ENCODE data around the gene FAM98C. TPM values are rescaled to one million over a fixed set of nuclear protein-coding genes. Genes with fewer than 3 reads are reported as not detected.

FAM98C gene
- 10 to 100 TPM; 16.0 to 75.4 (median 24.2) TPM for total RNA-seq

DNA sequence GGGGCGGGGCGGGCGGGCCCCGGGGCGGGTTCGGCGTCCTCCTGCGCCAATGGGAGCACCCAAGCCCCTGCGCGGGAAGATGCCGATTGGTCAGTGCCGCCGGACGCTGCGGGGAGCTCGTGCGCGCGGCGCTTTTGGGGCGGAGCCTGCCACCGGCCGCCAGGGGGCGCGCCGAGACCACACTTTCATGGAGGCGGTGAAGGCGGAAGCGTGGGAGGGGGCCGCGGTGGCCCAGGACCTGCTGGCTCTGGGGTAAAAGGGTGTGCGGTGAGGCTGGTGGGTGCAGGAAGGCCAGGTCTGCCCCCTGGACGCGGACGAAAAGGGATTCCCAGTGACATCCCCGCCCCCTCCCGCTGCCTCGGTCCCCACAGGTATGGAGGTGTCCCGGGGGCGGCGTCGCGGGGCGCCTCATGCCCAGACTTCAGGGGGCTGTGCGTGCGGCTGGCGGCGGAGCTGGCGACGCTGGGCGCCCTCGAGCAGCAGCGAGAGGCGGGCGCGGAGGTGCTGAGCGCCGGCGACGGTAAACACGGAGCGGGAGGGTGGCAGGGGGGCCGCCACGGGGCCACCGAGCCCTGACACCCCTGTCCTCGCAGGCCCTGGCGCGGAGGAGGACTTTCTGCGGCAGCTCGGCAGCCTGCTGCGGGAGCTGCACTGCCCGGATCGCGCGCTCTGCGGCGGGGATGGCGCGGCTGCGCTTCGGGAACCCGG lies at the start of gene FAM98C:
Gene FAM98C (plus strand): TSS at position 127 of the 708 bp plus-strand sequence. CDS start 61 bp downstream, at position 188.
- Histone ChIP-seq H3K36me3 (peaks cover 0 to 34% (median 10%) of the 10 kb centered on the region in 4 donors), H3K27me3 (peaks cover 0 to 10% (median 0%) of the 10 kb centered on the region in 4 donors), H3K4me3 (peak within 1 kb of the TSS; percentile 72 to 98 (median 84)), H3K9me3 (no peaks in the 10 kb centered on the region), H3K27ac (peak within 1 kb of the TSS; percentile 75 to 95 (median 87)), H3K4me1 (peaks cover 8 to 17% (median 12%) of the 10 kb centered on the region in 4 donors)
- peak; percentile 97 to 99 for ATAC-seq (ENCODE audit: low FRiP score in 2 of 2)
- TF ChIP-seq EP300 (IDR thresholded peaks at IDR 0.05) (no peak), POLR2AphosphoS5 (IDR thresholded peaks at IDR 0.05) (peak; percentile 33 to 53), POLR2A (IDR thresholded peaks at IDR 0.05) (peak in 1 of 4 donors; percentile 65)
- TF ChIP-seq, protein P1, sequence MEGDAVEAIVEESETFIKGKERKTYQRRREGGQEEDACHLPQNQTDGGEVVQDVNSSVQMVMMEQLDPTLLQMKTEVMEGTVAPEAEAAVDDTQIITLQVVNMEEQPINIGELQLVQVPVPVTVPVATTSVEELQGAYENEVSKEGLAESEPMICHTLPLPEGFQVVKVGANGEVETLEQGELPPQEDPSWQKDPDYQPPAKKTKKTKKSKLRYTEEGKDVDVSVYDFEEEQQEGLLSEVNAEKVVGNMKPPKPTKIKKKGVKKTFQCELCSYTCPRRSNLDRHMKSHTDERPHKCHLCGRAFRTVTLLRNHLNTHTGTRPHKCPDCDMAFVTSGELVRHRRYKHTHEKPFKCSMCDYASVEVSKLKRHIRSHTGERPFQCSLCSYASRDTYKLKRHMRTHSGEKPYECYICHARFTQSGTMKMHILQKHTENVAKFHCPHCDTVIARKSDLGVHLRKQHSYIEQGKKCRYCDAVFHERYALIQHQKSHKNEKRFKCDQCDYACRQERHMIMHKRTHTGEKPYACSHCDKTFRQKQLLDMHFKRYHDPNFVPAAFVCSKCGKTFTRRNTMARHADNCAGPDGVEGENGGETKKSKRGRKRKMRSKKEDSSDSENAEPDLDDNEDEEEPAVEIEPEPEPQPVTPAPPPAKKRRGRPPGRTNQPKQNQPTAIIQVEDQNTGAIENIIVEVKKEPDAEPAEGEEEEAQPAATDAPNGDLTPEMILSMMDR (IDR thresholded peaks at IDR 0.05): peak; percentile 95 to 100 (median 100)
- WGBS, 2 donors: 0 to 1% methylated on average over 20 to 23 of the region's 82 CpGs
- DNase-seq: peak; percentile 96 to 100

DNA sequence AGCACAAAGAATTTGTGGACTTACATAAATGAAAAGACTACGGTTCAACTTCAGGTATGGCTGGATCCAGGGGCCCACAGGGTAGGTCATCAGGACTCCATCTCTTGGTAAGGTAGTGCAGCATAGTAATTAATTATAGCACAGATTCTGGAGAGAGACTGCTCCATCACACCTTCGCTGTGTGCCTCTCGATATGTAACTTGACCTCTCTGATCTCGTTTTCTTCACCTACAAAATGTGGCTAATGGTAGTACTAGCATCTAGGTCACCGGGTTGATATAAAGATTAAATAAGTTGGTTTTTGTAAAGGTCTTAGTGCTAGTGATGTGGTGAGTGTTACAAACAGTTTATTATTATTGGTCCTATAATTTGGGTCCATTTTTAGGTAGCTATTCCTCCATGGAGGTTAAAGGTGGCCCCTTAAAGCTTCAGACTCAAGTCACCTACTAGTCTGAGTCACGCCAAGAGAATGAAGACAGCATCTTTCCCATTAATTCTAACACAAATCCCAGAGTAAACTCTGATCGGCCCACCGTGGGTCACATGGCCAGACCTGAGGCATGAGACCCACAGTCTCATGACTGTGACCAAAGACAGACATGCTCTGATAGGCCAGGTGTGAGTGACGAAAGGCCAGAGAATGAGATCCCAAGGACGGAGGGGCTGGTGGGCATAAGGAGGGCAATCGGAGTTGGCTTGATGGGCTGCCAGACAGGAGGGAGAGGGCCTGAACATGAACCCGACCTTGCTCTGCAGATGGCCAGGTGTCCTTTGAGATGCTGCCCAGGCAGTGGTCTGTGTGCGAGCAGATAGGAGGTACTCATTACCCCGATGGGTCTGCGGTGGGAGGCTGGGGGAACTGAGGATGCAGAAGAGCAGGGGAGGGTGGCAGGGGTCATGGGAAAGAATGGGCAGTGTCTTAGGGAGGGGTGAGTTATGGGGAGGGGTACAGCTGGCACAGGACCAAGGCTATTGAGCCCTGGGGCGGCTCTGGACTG lies 46.9 kb upstream of the FAM98C start:
- H3K4me1 ChIP-seq: peaks cover 0 to 1% (median under 1%) of the 10 kb centered on the region in 4 donors
- H3K9me3 ChIP-seq: no peaks in the 10 kb centered on the region
- H3K4me3 ChIP-seq: no peak overlapping the region
- no peak overlapping the region for H3K27ac ChIP-seq
- WGBS, 2 donors: 73% methylated on average over 16 of the region's 16 CpGs
- peaks cover 0 to 13% (median 1%) of the 10 kb centered on the region in 4 donors for H3K27me3 ChIP-seq
- no peaks in the 10 kb centered on the region for H3K36me3 ChIP-seq
- TF ChIP-seq, protein P1 (IDR thresholded peaks at IDR 0.05): no peak
- TF ChIP-seq EP300 (IDR thresholded peaks at IDR 0.05): no peak
- TF ChIP-seq POLR2A (IDR thresholded peaks at IDR 0.05): no peak
- no peak for TF ChIP-seq POLR2AphosphoS5 (IDR thresholded peaks at IDR 0.05)
- DNase-seq (no peak), ATAC-seq (ENCODE audit: low FRiP score in 2 of 2) (peak in 1 of 2 donors; percentile 4)

DNA sequence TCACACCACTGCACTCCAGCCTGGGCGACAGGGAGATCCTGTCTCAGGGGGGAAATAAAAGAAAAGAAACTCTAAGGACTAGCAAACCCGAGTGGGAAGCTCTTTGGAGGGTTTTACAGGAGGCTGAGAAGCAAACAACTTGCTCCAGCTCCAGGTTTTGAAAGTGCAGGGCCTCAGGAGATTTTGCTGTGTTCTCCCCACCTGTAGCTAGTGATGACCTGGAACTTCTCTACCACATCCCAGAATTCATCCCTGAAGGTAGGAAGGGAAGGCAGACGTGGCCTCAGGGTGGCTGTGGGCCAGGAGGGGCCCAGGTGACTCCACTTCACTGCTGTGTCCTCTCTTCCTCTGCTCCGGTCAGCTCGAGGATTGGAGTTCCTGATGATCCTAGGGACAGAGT lies 44.8 kb upstream of the FAM98C start:
- Histone ChIP-seq H3K36me3 (no peaks in the 10 kb centered on the region), H3K27ac (no peak overlapping the region), H3K9me3 (no peaks in the 10 kb centered on the region), H3K27me3 (peaks cover 0 to 19% (median 1%) of the 10 kb centered on the region in 4 donors), H3K4me3 (no peak overlapping the region), H3K4me1 (peaks cover 18 to 21% (median 20%) of the 10 kb centered on the region in 4 donors)
- no peak for DNase-seq
- TF ChIP-seq POLR2AphosphoS5 (IDR thresholded peaks at IDR 0.05) (no peak), POLR2A (IDR thresholded peaks at IDR 0.05) (no peak), EP300 (IDR thresholded peaks at IDR 0.05) (no peak)
- TF ChIP-seq, protein P1 (IDR thresholded peaks at IDR 0.05): no peak
- 29 to 50% methylated on average over 5 of the region's 5 CpGs for WGBS, 2 donors
- no peak for ATAC-seq (ENCODE audit: low FRiP score in 2 of 2)

DNA sequence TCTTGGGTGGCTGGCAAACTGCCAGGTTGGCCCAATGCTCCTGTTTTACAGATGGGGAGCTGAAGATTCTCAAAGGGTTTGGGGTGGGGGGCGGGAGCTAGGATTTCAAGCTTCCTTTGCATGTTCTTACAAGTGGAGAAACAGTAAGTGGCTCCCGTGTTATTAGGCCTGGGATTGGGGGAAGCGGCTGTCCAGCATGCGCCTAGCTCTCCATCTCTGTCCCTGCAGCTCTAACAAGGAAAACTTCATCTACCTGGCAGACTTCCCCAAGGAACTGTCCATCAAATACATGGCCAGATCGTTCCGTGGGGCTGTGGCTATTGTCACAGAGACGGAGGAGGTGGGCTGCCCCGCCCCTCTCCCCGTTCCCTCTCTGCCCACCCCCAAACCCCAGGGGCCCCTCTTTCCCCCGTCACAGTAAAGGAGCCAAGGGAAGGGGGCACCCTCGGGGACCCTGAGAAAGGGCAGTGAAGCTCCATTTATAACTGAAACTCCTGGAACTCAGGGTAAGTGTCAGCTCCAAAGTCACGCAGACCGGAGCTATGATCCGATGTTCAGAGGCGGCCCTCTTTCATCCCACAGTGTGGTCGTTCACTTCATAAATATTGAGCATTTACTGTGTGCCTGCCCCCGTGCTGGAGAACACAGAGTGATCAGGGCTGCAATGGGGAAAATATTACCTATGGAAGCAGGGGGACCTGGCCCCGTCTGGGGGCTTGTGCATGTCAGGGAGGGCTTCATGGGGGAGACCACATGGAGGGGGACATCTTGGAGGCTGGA lies 43.5 kb upstream of the FAM98C start:
- Histone ChIP-seq H3K9me3 (no peaks in the 10 kb centered on the region), H3K4me1 (peaks cover 18 to 22% (median 21%) of the 10 kb centered on the region in 4 donors), H3K27ac (no peak overlapping the region), H3K36me3 (no peaks in the 10 kb centered on the region), H3K27me3 (peaks cover 0 to 18% (median 1%) of the 10 kb centered on the region in 4 donors), H3K4me3 (no peak overlapping the region)
- DNase-seq (no peak), ATAC-seq (ENCODE audit: low FRiP score in 2 of 2) (no peak)
- WGBS, 2 donors: 56% methylated on average over 12 to 18 of the region's 18 CpGs
- TF ChIP-seq POLR2AphosphoS5 (IDR thresholded peaks at IDR 0.05): no peak
- no peak for TF ChIP-seq EP300 (IDR thresholded peaks at IDR 0.05)
- no peak for TF ChIP-seq POLR2A (IDR thresholded peaks at IDR 0.05)
- TF ChIP-seq, protein P1 (IDR thresholded peaks at IDR 0.05): no peak

Data from upper lobe of left lung (tissue), 6 donors.